ENCODE measurements around the gene PLB1.

PLB1 gene

GRCh38 chr2:28616396-28616999 is 120.6 kb downstream of the PLB1 start:
- H3K9ac ChIP-seq: no peak overlapping the region
- no peak overlapping the region for H3K4me3 ChIP-seq (ENCODE audit: low read depth, low read length)
- no peaks in the 10 kb centered on the region for H3K27me3 ChIP-seq (ENCODE audit: control insufficient read depth, insufficient read depth, low read length)
- H2AFZ ChIP-seq: no peak overlapping the region
- peaks cover 5% of the 10 kb centered on the region for H3K79me2 ChIP-seq
- no peaks in the 10 kb centered on the region for H3K36me3 ChIP-seq (ENCODE audit: control insufficient read depth, insufficient read depth, low read length)
- no peak overlapping the region for H3K27ac ChIP-seq
- H3K4me1 ChIP-seq: peaks cover 24% of the 10 kb centered on the region
- TF ChIP-seq, protein P1, sequence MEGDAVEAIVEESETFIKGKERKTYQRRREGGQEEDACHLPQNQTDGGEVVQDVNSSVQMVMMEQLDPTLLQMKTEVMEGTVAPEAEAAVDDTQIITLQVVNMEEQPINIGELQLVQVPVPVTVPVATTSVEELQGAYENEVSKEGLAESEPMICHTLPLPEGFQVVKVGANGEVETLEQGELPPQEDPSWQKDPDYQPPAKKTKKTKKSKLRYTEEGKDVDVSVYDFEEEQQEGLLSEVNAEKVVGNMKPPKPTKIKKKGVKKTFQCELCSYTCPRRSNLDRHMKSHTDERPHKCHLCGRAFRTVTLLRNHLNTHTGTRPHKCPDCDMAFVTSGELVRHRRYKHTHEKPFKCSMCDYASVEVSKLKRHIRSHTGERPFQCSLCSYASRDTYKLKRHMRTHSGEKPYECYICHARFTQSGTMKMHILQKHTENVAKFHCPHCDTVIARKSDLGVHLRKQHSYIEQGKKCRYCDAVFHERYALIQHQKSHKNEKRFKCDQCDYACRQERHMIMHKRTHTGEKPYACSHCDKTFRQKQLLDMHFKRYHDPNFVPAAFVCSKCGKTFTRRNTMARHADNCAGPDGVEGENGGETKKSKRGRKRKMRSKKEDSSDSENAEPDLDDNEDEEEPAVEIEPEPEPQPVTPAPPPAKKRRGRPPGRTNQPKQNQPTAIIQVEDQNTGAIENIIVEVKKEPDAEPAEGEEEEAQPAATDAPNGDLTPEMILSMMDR (IDR thresholded peaks at IDR 0.05): no peak
- H3K4me2 ChIP-seq (ENCODE audit: low read length): no peak overlapping the region
- no peaks in the 10 kb centered on the region for H3K9me3 ChIP-seq (ENCODE audit: control insufficient read depth, low read length)

- Histone ChIP-seq H3K4me1 (peaks cover 30% of the 10 kb centered on the region), H3K79me2 (peaks cover 5% of the 10 kb centered on the region), H3K27me3 (ENCODE audit: control insufficient read depth, insufficient read depth, low read length) (no peaks in the 10 kb centered on the region), H3K9me3 (ENCODE audit: control insufficient read depth, low read length) (no peaks in the 10 kb centered on the region), H3K4me2 (ENCODE audit: low read length) (no peak overlapping the region), H3K4me3 (ENCODE audit: low read depth, low read length) (no peak overlapping the region), H2AFZ (no peak overlapping the region), H3K36me3 (ENCODE audit: control insufficient read depth, insufficient read depth, low read length) (no peaks in the 10 kb centered on the region), H3K9ac (no peak overlapping the region), H3K27ac (no peak overlapping the region)
- TF ChIP-seq, protein P1 (IDR thresholded peaks at IDR 0.05): no peak
Measured at GRCh38 chr2:28617502-28618184, 121.8 kb downstream of the PLB1 start.

- Histone ChIP-seq H3K4me1 (peaks cover 26% of the 10 kb centered on the region), H3K79me2 (peaks cover 5% of the 10 kb centered on the region), H3K4me3 (ENCODE audit: low read depth, low read length) (no peak overlapping the region), H2AFZ (no peak overlapping the region), H3K4me2 (ENCODE audit: low read length) (no peak overlapping the region), H3K9me3 (ENCODE audit: control insufficient read depth, low read length) (no peaks in the 10 kb centered on the region), H3K27me3 (ENCODE audit: control insufficient read depth, insufficient read depth, low read length) (no peaks in the 10 kb centered on the region), H3K27ac (no peak overlapping the region), H3K9ac (no peak overlapping the region), H3K36me3 (ENCODE audit: control insufficient read depth, insufficient read depth, low read length) (no peaks in the 10 kb centered on the region)
- TF ChIP-seq, protein P1 (IDR thresholded peaks at IDR 0.05): no peak
Measured at GRCh38 chr2:28618221-28619141, 122.6 kb downstream of the PLB1 start.

- peaks cover 5% of the 10 kb centered on the region for H3K79me2 ChIP-seq
- no peaks in the 10 kb centered on the region for H3K27me3 ChIP-seq (ENCODE audit: control insufficient read depth, insufficient read depth, low read length)
- no peaks in the 10 kb centered on the region for H3K36me3 ChIP-seq (ENCODE audit: control insufficient read depth, insufficient read depth, low read length)
- peaks cover 16% of the 10 kb centered on the region for H3K4me1 ChIP-seq
- no peak overlapping the region for H3K9ac ChIP-seq
- H3K4me2 ChIP-seq (ENCODE audit: low read length): no peak overlapping the region
- TF ChIP-seq, protein P1 (IDR thresholded peaks at IDR 0.05): no peak
- H3K27ac ChIP-seq: no peak overlapping the region
- H3K4me3 ChIP-seq (ENCODE audit: low read depth, low read length): no peak overlapping the region
- no peaks in the 10 kb centered on the region for H3K9me3 ChIP-seq (ENCODE audit: control insufficient read depth, low read length)
- H2AFZ ChIP-seq: no peak overlapping the region
Measured at GRCh38 chr2:28619213-28620196, 123.6 kb downstream of the PLB1 start.

Data from parathyroid adenoma (tissue), 2 donors.